HepG2 (cell line): ENCODE data around the gene FXR2. TPM values are rescaled to one million over a fixed set of nuclear protein-coding genes. Genes with fewer than 3 reads are reported as not detected.

Experiments used
- ATAC-seq: fragments of 200-7000 bp; cut with Tn5 transposase; 3 replicates; pipeline ENCODE4 v1.9.1; 2020; ENCODE audit warnings: mild to moderate bottlenecking, moderate library complexity
- BruUV-seq: library from RNA; stranded (reverse); fragments of 400-500 nt; replicated peaks from 2 replicates; lab custom pipeline; 2021; lab: Mats Ljungman, UMichigan
- CTCF ChIA-PET: fragments of 300-600 bp; formaldehyde crosslinking; extraction: SDS; loops from one replicate; lab custom pipeline; 2021; ENCODE audit warnings: low total read pairs, inconsistent platforms, low intra/inter-chr PET ratio; lab: Yijun Ruan, JAX
- POLR2A ChIA-PET: fragments of 350-600 bp; sonication (Branson Sonifier 250); formaldehyde crosslinking; loops from one replicate; lab custom pipeline; 2020; ENCODE audit warnings: antibody characterized with exemption, inconsistent platforms; lab: Yijun Ruan, JAX
- DNase-seq: peaks from one replicate; pipeline ENCODE4 v3.0.0-alpha.2; 2015; ENCODE audit warnings: low spot score
- FAIRE-seq: peaks from 3 replicates; lab custom pipeline; 2011; peaks lifted over from hg19 to GRCh38; lab: Jason Lieb, UNC
- H2AFZ ChIP-seq: one replicate; pipeline ENCODE4 v1.6.1; 2011; ENCODE audit warnings: low read length, inconsistent platforms
- H3K27ac ChIP-seq: fragments of 300-600 bp; 3 replicates; pipeline ENCODE4 v1.8.0; 2011; ENCODE audit warnings: mixed run types, mild to moderate bottlenecking, mixed read lengths, low read length, inconsistent platforms; ENCODE audit not compliant: insufficient read depth; ENCODE audit errors: extremely low read length
- H3K27me3 ChIP-seq, 2 experiments: fragments of 200-600 bp in 1 of 2; 2 replicates in 1 of 2; 3 replicates in 1 of 2; pipeline versions ENCODE4 v1.6.0 to v1.8.0; 2011; ENCODE audit warnings: low read length in 2 of 2, mild to moderate bottlenecking in 2 of 2, moderate library complexity in 2 of 2, inconsistent platforms in 1 of 2; ENCODE audit not compliant: insufficient read depth in 2 of 2, control insufficient read depth in 1 of 2
- H3K36me3 ChIP-seq, 2 experiments: fragments of 200-600 bp in 1 of 2; replicated peaks in 1 of 2; 2 replicates in 1 of 2; 3 replicates in 1 of 2; pipeline versions ENCODE4 v1.5.1 to v1.8.0; 2011; ENCODE audit warnings: low read length in 2 of 2, inconsistent platforms in 1 of 2; ENCODE audit not compliant: insufficient read depth in 2 of 2, control insufficient read depth in 1 of 2
- H3K4me1 ChIP-seq: 2 replicates; pipeline ENCODE4 v1.5.1; 2012; ENCODE audit warnings: low read length, inconsistent platforms; ENCODE audit not compliant: insufficient read depth
- H3K4me2 ChIP-seq: 2 replicates; pipeline ENCODE4 v1.6.0; 2011; ENCODE audit warnings: low read depth, low read length, inconsistent platforms
- H3K4me3 ChIP-seq, 3 experiments: fragments of 200-600 bp in 1 of 3; sonication (generic), shearing (Covaris generic) in 1 of 3; replicated peaks in 1 of 3; 2 replicates each; pipeline ENCODE4 v1.5.1; 2011 to 2016; ENCODE audit warnings: low read length in 3 of 3, inconsistent platforms in 2 of 3, low read depth in 2 of 3, mild to moderate bottlenecking in 2 of 3, control low read depth in 1 of 3, mixed read lengths in 1 of 3; ENCODE audit not compliant: insufficient read depth in 1 of 3
- H3K79me2 ChIP-seq: one replicate; pipeline ENCODE4 v1.6.1; 2011; ENCODE audit warnings: low read length, inconsistent platforms; ENCODE audit not compliant: insufficient read depth
- H3K9ac ChIP-seq: 2 replicates; pipeline ENCODE4 v1.6.0; 2011; ENCODE audit warnings: mild to moderate bottlenecking, low read depth, low read length, inconsistent platforms; ENCODE audit not compliant: insufficient read depth
- H3K9me3 ChIP-seq: 2 replicates; pipeline ENCODE4 v1.5.1; 2012; ENCODE audit warnings: mild to moderate bottlenecking, low read length
- H4K20me1 ChIP-seq: 2 replicates; pipeline ENCODE4 v1.6.0; 2011; ENCODE audit warnings: inconsistent platforms, mild to moderate bottlenecking, low read length, moderate library complexity; ENCODE audit not compliant: insufficient read depth
- HHEX ChIP-seq: IDR thresholded peaks from 2 replicates; pipeline ENCODE4 v1.6.1; 2016; ENCODE audit warnings: control low read depth
- HNRNPK ChIP-seq: fragments of 200-400 bp; formaldehyde crosslinking; IDR thresholded peaks from 2 replicates; pipeline ENCODE4 v1.6.1; 2018; ENCODE audit warnings: low read length, low read depth, moderate library complexity, mild to moderate bottlenecking; ENCODE audit not compliant: poor library complexity, severe bottlenecking
- HOXA7 ChIP-seq: sonication (generic); formaldehyde crosslinking; IDR thresholded peaks from 2 replicates; pipeline ENCODE4 v1.8.1; 2022; ENCODE audit warnings: mild to moderate bottlenecking, missing genetic modification reagents, moderate library complexity
- MLXIP ChIP-seq: sonication (generic); formaldehyde crosslinking; IDR thresholded peaks from 2 replicates; pipeline ENCODE4 v1.9.0; 2021; ENCODE audit warnings: missing genetic modification reagents, borderline replicate concordance
- SAP130 ChIP-seq: IDR thresholded peaks from 2 replicates; pipeline ENCODE4 v1.6.1; 2016; ENCODE audit warnings: low read depth
- ZBTB26 ChIP-seq: IDR thresholded peaks from 2 replicates; pipeline ENCODE4 v1.6.1; 2016; ENCODE audit warnings: missing compliant biosample characterization, missing genetic modification reagents, borderline replicate concordance
- ZNF343 ChIP-seq: sonication (generic); formaldehyde crosslinking; IDR thresholded peaks from 2 replicates; pipeline ENCODE4 v1.4.0; 2020; ENCODE audit warnings: mild to moderate bottlenecking, missing genetic modification reagents
- ZNF512B ChIP-seq: sonication (generic); formaldehyde crosslinking; IDR thresholded peaks from 2 replicates; pipeline ENCODE4 v1.5.1; 2020; ENCODE audit warnings: missing genetic modification reagents, mild to moderate bottlenecking, borderline replicate concordance
- WGBS: methylation state at CpG from one replicate; pipeline ENCODE4 v1.1.6; 2017; ENCODE audit warnings: low lambda C conversion rate; 5-methylcytosine and 5-hydroxymethylcytosine counted together
- in situ Hi-C: cut with HindIII; loops from 2 replicates; pipeline ENCODE4 v1.10.0; 2017; ENCODE audit warnings: low pct_unique_long_range_greater_than_20kb; ENCODE audit not compliant: extremely low pct_ligation_motif_present
- intact Hi-C: fragments of 100-400 bp; cut with micrococcal nuclease; formaldehyde crosslinking; loops from one replicate; pipeline ENCODE4 v1.10.0; 2022; ENCODE audit not compliant: unreplicated experiment
- polyA plus RNA-seq, 8 experiments: library from polyadenylated mRNA; depleted of rRNA in 3 of 8; stranded (reverse) in 7 of 8; unstranded in 1 of 8; fragments of >200 nt; fragmentation: Illumina TruSeq in 4 of 8; extraction: Trizol in 4 of 8; gene quantifications; 2 replicates each; pipeline versions ENCODE4 v1.2.1 to v1.2.3, GENCODE V29; 2011 to 2016; ENCODE audit warnings: low read depth in 4 of 8, missing spikeins in 1 of 8, mixed read lengths in 1 of 8; ENCODE audit not compliant: insufficient read depth in 1 of 8
- total RNA-seq, 5 experiments: library from RNA; depleted of rRNA; stranded (reverse); fragments of >200 nt; fragmentation: Illumina TruSeq; extraction: Trizol; gene quantifications; 2 replicates each; pipeline ENCODE4 v1.2.3, GENCODE V29; 2016; ENCODE audit warnings: low read depth in 1 of 5
- TF ChIP-seq, protein P1 (sequence below): sonication (generic); formaldehyde crosslinking; IDR thresholded peaks from 2 replicates; pipeline ENCODE4 v1.4.0; 2020; ENCODE audit warnings: missing genetic modification reagents, borderline replicate concordance
- TF ChIP-seq, protein P2 (sequence below): sonication (generic); formaldehyde crosslinking; conservative IDR thresholded peaks from 2 replicates; pipeline ENCODE4 v1.4.0; 2020; ENCODE audit warnings: missing genetic modification reagents

Gene FXR2
- total and polyA plus RNA-seq, 2 of the 13 experiments (the other 11 are each of a cell fraction or from before 2014, with no cell fraction given), result 20.9 to 24.4 TPM

DNA sequence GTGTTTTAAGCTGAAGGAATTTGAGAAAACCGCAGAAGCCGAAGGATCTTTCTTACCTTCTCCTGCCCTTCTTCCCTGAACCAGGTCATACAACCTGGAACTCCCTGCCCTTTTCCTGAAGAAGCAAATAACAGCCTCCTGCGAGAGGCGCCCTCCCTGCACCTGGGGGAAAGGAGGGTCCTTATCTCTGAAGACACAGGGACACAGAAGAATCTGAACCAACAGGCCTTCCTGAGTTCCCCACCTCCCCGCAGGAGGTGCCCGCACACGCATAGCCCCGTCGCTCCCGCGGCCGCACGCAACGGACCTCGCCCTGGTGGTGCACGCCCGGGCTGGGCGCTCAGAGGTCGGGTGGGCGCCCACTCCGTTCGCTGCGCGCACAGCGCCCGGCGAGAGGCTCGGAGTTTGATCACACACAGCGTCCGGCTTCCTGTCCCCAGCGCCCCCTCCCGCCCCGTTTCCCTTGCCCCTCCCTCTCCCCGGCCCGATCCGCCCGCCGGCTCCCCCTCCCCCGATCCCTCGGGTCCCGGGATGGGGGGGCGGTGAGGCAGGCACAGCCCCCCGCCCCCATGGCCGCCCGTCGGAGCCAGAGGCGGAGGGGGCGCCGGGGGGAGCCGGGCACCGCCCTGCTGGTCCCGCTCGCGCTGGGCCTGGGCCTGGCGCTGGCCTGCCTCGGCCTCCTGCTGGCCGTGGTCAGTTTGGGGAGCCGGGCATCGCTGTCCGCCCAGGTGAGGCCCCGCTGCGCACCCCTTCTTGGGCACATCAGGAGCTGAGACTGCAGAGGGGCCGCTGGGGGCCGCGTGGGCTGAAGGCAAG lies 65.9 kb downstream of the FXR2 start, which contains the start of gene TNFSF12 (continued):
- no peak for TF ChIP-seq HHEX
- peak; percentile 51 for TF ChIP-seq SAP130
- no peak for TF ChIP-seq ZBTB26 (CRISPR knock-in tag)
- TF ChIP-seq ZNF343 (CRISPR knock-in tag), result 0 out of 2 replicates have a peak, but pooled peaks have one; percentile 23
- TF ChIP-seq HNRNPK, result peak; percentile 60

GRCh38 chr17:7544911-7545310 lies 69.8 kb downstream of the FXR2 start:
- H4K20me1 ChIP-seq, result no peaks in the 10 kb centered on the region
- ChIA-PET CTCF (interaction anchor here (1.3 kb wide), 1 partner anchor 15 kb away, joined by 3 read pairs; no protein-coding TSS in a partner anchor), POLR2A (no interaction called here)
- H3K79me2 ChIP-seq, result no peaks in the 10 kb centered on the region
- 44% methylated on average over 6 of the region's 6 CpGs for WGBS
- FAIRE-seq (no peak), ATAC-seq (no peak), DNase-seq (no peak)
- H2AFZ ChIP-seq, result no peak overlapping the region
- H3K9me3 ChIP-seq, result no peaks in the 10 kb centered on the region
- no TSS peak for BruUV-seq
- no peak overlapping the region for H3K27ac ChIP-seq
- H3K4me1 ChIP-seq, result peaks cover 64% of the 10 kb centered on the region
- in situ Hi-C loops (no loop called here), intact Hi-C loops (no loop called here)
- H3K4me3 ChIP-seq, result no peak overlapping the region
- no peak overlapping the region for H3K4me2 ChIP-seq
- H3K36me3 ChIP-seq, result no peaks in the 10 kb centered on the region
- no peak overlapping the region for H3K9ac ChIP-seq
- peaks cover 0 to 10% of the 10 kb centered on the region in 2 experiments; a peak in 4 of 5 replicates for H3K27me3 ChIP-seq
- TF ChIP-seq MLXIP (CRISPR knock-in tag), result no peak
- TF ChIP-seq, protein P1, sequence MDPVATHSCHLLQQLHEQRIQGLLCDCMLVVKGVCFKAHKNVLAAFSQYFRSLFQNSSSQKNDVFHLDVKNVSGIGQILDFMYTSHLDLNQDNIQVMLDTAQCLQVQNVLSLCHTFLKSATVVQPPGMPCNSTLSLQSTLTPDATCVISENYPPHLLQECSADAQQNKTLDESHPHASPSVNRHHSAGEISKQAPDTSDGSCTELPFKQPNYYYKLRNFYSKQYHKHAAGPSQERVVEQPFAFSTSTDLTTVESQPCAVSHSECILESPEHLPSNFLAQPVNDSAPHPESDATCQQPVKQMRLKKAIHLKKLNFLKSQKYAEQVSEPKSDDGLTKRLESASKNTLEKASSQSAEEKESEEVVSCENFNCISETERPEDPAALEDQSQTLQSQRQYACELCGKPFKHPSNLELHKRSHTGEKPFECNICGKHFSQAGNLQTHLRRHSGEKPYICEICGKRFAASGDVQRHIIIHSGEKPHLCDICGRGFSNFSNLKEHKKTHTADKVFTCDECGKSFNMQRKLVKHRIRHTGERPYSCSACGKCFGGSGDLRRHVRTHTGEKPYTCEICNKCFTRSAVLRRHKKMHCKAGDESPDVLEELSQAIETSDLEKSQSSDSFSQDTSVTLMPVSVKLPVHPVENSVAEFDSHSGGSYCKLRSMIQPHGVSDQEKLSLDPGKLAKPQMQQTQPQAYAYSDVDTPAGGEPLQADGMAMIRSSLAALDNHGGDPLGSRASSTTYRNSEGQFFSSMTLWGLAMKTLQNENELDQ (CRISPR knock-in tag), result no peak
- no peak for TF ChIP-seq ZNF512B (CRISPR knock-in tag)
- no peak for TF ChIP-seq HOXA7
- TF ChIP-seq, protein P2, sequence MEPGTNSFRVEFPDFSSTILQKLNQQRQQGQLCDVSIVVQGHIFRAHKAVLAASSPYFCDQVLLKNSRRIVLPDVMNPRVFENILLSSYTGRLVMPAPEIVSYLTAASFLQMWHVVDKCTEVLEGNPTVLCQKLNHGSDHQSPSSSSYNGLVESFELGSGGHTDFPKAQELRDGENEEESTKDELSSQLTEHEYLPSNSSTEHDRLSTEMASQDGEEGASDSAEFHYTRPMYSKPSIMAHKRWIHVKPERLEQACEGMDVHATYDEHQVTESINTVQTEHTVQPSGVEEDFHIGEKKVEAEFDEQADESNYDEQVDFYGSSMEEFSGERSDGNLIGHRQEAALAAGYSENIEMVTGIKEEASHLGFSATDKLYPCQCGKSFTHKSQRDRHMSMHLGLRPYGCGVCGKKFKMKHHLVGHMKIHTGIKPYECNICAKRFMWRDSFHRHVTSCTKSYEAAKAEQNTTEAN (CRISPR knock-in tag), result no peak
